WTC11 (cell line): ENCODE data around the gene FAM227B. TPM values are rescaled to one million over a fixed set of nuclear protein-coding genes. Genes with fewer than 3 reads are reported as not detected.

ENCODE experiments used
- ATAC-seq: fragments of 200-7000 bp; cut with Tn5 transposase; 2 replicates; pipeline ENCODE4 v1.10.0; 2021; ENCODE audit warnings: mild to moderate bottlenecking, moderate library complexity
- CTCF ChIA-PET: fragments of 300-600 bp; sonication (Branson Sonifier 250); formaldehyde crosslinking; loops from one replicate; lab custom pipeline; 2021; ENCODE audit warnings: antibody characterized with exemption; lab: Charles Lee
- POLR2A ChIA-PET: fragments of 350-600 bp; sonication (Branson Sonifier 250); formaldehyde crosslinking; loops from one replicate; lab custom pipeline; 2021; ENCODE audit warnings: antibody characterized with exemption; lab: Charles Lee
- DNase-seq: peaks from one replicate; pipeline ENCODE4 v3.0.0; 2021; ENCODE audit warnings: low spot score
- H3K27ac Mint-ChIP-seq: 2 replicates; pipeline ENCODE4 v1.8.0; 2021; ENCODE audit warnings: mixed read lengths
- H3K27me3 Mint-ChIP-seq: 2 replicates; pipeline ENCODE4 v1.8.0; 2021; ENCODE audit warnings: low read depth, mild to moderate bottlenecking, moderate library complexity, mixed read lengths
- H3K36me3 Mint-ChIP-seq: 2 replicates; pipeline ENCODE4 v1.8.0; 2021; ENCODE audit warnings: mixed read lengths
- H3K4me1 Mint-ChIP-seq: 2 replicates; pipeline ENCODE4 v1.8.0; 2022; ENCODE audit warnings: mixed read lengths
- H3K4me3 Mint-ChIP-seq: 2 replicates; pipeline ENCODE4 v1.8.0; 2021; ENCODE audit warnings: mild to moderate bottlenecking, moderate library complexity, mixed read lengths
- H3K9me3 Mint-ChIP-seq: 2 replicates; pipeline ENCODE4 v1.8.0; 2021; ENCODE audit warnings: mixed read lengths
- ATF1 ChIP-seq: sonication (generic); formaldehyde crosslinking; IDR thresholded peaks from 2 replicates; pipeline ENCODE4 v1.8.1; 2023; ENCODE audit warnings: mild to moderate bottlenecking, moderate library complexity, missing genetic modification reagents
- ATF3 ChIP-seq: sonication (generic); formaldehyde crosslinking; conservative IDR thresholded peaks from 2 replicates; pipeline ENCODE4 v1.8.1; 2022; ENCODE audit warnings: mild to moderate bottlenecking, missing genetic modification reagents
- CREB1 ChIP-seq: sonication (generic); formaldehyde crosslinking; IDR thresholded peaks from 2 replicates; pipeline ENCODE4 v1.8.0; 2023; ENCODE audit warnings: mild to moderate bottlenecking, missing genetic modification reagents
- E2F1 ChIP-seq: sonication (generic); formaldehyde crosslinking; IDR thresholded peaks from 2 replicates; pipeline ENCODE4 v1.8.0; 2022; ENCODE audit warnings: mild to moderate bottlenecking, missing genetic modification reagents
- FOXP1 ChIP-seq: sonication (generic); formaldehyde crosslinking; IDR thresholded peaks from 2 replicates; pipeline ENCODE4 v1.8.0; 2022; ENCODE audit warnings: missing genetic modification reagents, mild to moderate bottlenecking, moderate library complexity, borderline replicate concordance
- FOXP4 ChIP-seq: sonication (generic); formaldehyde crosslinking; IDR thresholded peaks from 2 replicates; pipeline ENCODE4 v1.8.0; 2022; ENCODE audit warnings: mild to moderate bottlenecking, missing genetic modification reagents
- GTF2I ChIP-seq: fragments of 250-450 bp; sonication (Bioruptor Pico); conservative IDR thresholded peaks from 2 replicates; pipeline ENCODE4 v1.4.0; 2021; ENCODE audit warnings: mild to moderate bottlenecking
- JUN ChIP-seq: sonication (generic); formaldehyde crosslinking; IDR thresholded peaks from 2 replicates; pipeline ENCODE4 v1.8.0; 2023; ENCODE audit warnings: mild to moderate bottlenecking, missing genetic modification reagents
- KAT7 ChIP-seq: sonication (generic); formaldehyde crosslinking; IDR thresholded peaks from 2 replicates; pipeline ENCODE4 v1.8.1; 2023; ENCODE audit warnings: missing genetic modification reagents, mild to moderate bottlenecking, borderline replicate concordance
- NFYB ChIP-seq: sonication (generic); formaldehyde crosslinking; conservative IDR thresholded peaks from 2 replicates; pipeline ENCODE4 v1.8.0; 2022; ENCODE audit warnings: low read depth, missing genetic modification reagents
- NR2C2 ChIP-seq: sonication (generic); formaldehyde crosslinking; IDR thresholded peaks from 2 replicates; pipeline ENCODE4 v1.8.0; 2022; ENCODE audit warnings: mild to moderate bottlenecking, missing genetic modification reagents
- NR3C1 ChIP-seq: sonication (generic); formaldehyde crosslinking; conservative IDR thresholded peaks from 2 replicates; pipeline ENCODE4 v1.8.1; 2023; ENCODE audit warnings: low read depth, mild to moderate bottlenecking, missing genetic modification reagents
- ZBTB43 ChIP-seq: sonication (generic); formaldehyde crosslinking; IDR thresholded peaks from 2 replicates; pipeline ENCODE4 v1.8.1; 2023; ENCODE audit warnings: mild to moderate bottlenecking, missing genetic modification reagents
- ZNF121 ChIP-seq: sonication (generic); formaldehyde crosslinking; IDR thresholded peaks from 2 replicates; pipeline ENCODE4 v1.8.0; 2023; ENCODE audit warnings: missing genetic modification reagents
- ZNF232 ChIP-seq: sonication (generic); formaldehyde crosslinking; IDR thresholded peaks from 2 replicates; pipeline ENCODE4 v1.8.0; 2022; ENCODE audit warnings: mild to moderate bottlenecking, missing genetic modification reagents
- ZNF263 ChIP-seq: sonication (generic); formaldehyde crosslinking; IDR thresholded peaks from 2 replicates; pipeline ENCODE4 v1.8.1; 2022; ENCODE audit warnings: low read depth, mild to moderate bottlenecking, moderate library complexity, missing genetic modification reagents
- ZNF512 ChIP-seq: sonication (generic); formaldehyde crosslinking; IDR thresholded peaks from 2 replicates; pipeline ENCODE4 v1.8.1; 2022; ENCODE audit warnings: missing genetic modification reagents, borderline replicate concordance
- ZSCAN18 ChIP-seq: fragments of 250-450 bp; sonication (Bioruptor Pico); IDR thresholded peaks from 2 replicates; pipeline ENCODE4 v2.1.2; 2022; ENCODE audit warnings: mild to moderate bottlenecking, moderate library complexity
- total RNA-seq: library from RNA; stranded (reverse); gene quantifications from 3 replicates; pipeline ENCODE4 v1.2.3, GENCODE V29; 2021

Gene FAM227B
- total RNA-seq, 1 experiment from 2014 or later: 6.8 TPM

- TF ChIP-seq ZSCAN18 (CRISPR knock-in tag) (no peak), CREB1 (no peak), ATF3 (CRISPR knock-in tag) (no peak), ZNF232 (CRISPR knock-in tag) (no peak), ZNF263 (CRISPR knock-in tag) (no peak)
Measured at GRCh38 chr15:49415149-49415548, 205.5 kb downstream of the FAM227B start (continued).

GRCh38 chr15:49412797-49413196 lies 207.8 kb downstream of the FAM227B start:
- DNase-seq: no peak
- Mint-ChIP-seq H3K4me1 (no peaks in the 10 kb centered on the region), H3K9me3 (peaks cover 9% of the 10 kb centered on the region)
- CTCF ChIA-PET: interaction anchor here (1.3 kb wide), 1 partner anchor 10 kb away, joined by 4 read pairs; the partner anchor contains the start of gene FGF7
- TF ChIP-seq GTF2I (CRISPR knock-in tag): no peak
- no peak for TF ChIP-seq ZBTB43 (CRISPR knock-in tag)
- TF ChIP-seq JUN (CRISPR knock-in tag): no peak
- no peak for TF ChIP-seq FOXP4 (CRISPR knock-in tag)
- TF ChIP-seq CREB1: no peak
- TF ChIP-seq E2F1: no peak
- TF ChIP-seq NFYB (CRISPR knock-in tag): no peak
- TF ChIP-seq, all 79 proteins: peak for 0
- Mint-ChIP-seq H3K27me3 (no peaks in the 10 kb centered on the region), H3K27ac (no peak overlapping the region), H3K36me3 (no peaks in the 10 kb centered on the region), H3K4me3 (no peak overlapping the region)
- POLR2A ChIA-PET: no interaction called here
- no peak for ATAC-seq

- no peaks in the 10 kb centered on the region for H3K4me1 Mint-ChIP-seq
- ATAC-seq: no peak
- TF ChIP-seq NR3C1: no peak
- no peak for TF ChIP-seq KAT7 (CRISPR knock-in tag)
- no peak for TF ChIP-seq NR2C2 (CRISPR knock-in tag)
- no peak for TF ChIP-seq FOXP4 (CRISPR knock-in tag)
- TF ChIP-seq ZNF121: no peak
- no peak for TF ChIP-seq FOXP1 (CRISPR knock-in tag)
- no peak for TF ChIP-seq ATF1 (CRISPR knock-in tag)
- TF ChIP-seq ZNF512 (CRISPR knock-in tag): no peak
- TF ChIP-seq, all 79 proteins: peak for 0
- CTCF ChIA-PET: no interaction called here
- no peak overlapping the region for H3K4me3 Mint-ChIP-seq
- POLR2A ChIA-PET: no interaction called here
- H3K27ac Mint-ChIP-seq: no peak overlapping the region
- peaks cover 9% of the 10 kb centered on the region for H3K9me3 Mint-ChIP-seq
- no peaks in the 10 kb centered on the region for H3K27me3 Mint-ChIP-seq
- H3K36me3 Mint-ChIP-seq: no peaks in the 10 kb centered on the region
- DNase-seq: no peak
Measured at GRCh38 chr15:49410641-49411040, 210.0 kb downstream of the FAM227B start.
